HG03469 (cell line): ENCODE measurements around the gene MDGA2.
"Not testable (repeated sequence)": the region's sequence is repeated elsewhere in the genome, so short reads cannot be mapped to it uniquely, and the experiment has no call there.

Source experiments
- ATAC-seq: cut with Tn5 transposase; IDR thresholded peaks from one replicate; pipeline ENCODE4 v1.9.1; 2021; ENCODE audit warnings: mild to moderate bottlenecking, moderate library complexity, moderate number of reproducible peaks; ENCODE audit not compliant: unreplicated experiment

Gene MDGA2

GRCh38 chr14:46988312-46988711, 687.1 kb downstream of the MDGA2 start:
- ATAC-seq = no peak

GRCh38 chr14:46985529-46986380, 689.6 kb downstream of the MDGA2 start:
- no peak for ATAC-seq

GRCh38 chr14:46973295-46973694, 702.1 kb downstream of the MDGA2 start:
- no peak for ATAC-seq

DNA sequence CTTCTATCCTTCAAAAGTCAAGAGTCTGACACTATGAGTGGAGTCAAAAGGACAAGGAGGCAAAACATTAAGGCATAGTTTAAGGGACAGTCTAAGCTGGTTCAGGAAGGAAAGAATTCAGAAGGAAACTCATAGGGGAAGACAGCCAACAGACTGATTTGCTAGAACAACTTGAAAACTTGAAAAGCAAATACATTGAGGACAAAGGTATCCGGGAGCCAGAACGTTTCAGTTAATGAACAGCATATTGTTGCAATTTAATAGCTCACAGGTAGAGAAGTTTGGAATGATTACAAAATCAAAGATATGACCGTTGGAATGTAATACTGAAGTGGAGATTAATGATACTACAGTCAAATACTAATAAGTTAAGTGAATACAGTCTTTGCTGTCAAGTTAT, 711.0 kb downstream of the MDGA2 start:
- ATAC-seq = no peak

DNA sequence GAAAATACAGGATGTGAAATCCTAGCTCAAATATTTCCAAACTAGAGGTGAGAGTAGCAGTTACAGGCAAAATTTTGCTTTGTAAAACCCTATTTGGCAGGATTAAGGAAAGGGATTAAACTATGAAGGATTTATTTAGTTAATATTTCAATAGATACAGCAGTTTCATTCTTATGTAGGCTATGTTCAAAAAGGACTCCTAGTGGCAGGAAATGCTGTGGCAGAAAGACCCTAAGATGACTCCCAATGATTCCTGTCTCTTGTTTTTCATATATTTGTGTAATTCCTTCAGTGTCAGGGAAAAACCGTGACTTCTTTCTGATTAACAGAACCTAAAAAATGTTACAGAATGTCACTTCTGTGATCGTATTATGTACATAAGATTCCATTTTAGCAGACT, 724.3 kb downstream of the MDGA2 start:
- no peak for ATAC-seq

DNA sequence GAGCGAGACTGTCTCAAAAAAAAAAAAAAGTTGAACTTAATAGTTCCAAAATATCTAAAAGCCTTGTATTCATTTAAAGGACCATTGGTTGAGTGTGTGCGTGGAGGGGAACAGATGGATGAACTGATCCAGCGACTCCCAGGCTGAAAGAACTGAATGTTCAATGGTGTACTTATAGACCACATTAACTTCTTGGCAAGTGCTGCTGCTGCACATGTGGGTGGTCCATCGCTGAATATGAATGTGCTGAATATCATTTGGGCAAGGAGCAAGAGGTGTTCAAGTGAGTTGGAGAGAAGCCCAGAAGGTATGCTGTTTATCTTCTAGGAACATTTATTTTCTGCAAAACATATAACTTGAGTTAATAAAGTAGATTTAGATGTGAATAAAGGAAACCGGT, 734.8 kb downstream of the MDGA2 start:
- ATAC-seq = no peak

- ATAC-seq = no peak
Observed at GRCh38 chr14:46920542-46920941, 754.9 kb downstream of the MDGA2 start.

GRCh38 chr14:46915539-46915938, 759.9 kb downstream of the MDGA2 start:
- not testable (repeated sequence) for ATAC-seq

GRCh38 chr14:46902837-46903236, 772.6 kb downstream of the MDGA2 start:
- no peak for ATAC-seq

GRCh38 chr14:46894476-46894875, 780.9 kb downstream of the MDGA2 start:
- no peak for ATAC-seq

GRCh38 chr14:46887144-46887543, 788.3 kb downstream of the MDGA2 start:
- no peak for ATAC-seq

- ATAC-seq = no peak
Observed at GRCh38 chr14:46885566-46885965, 789.8 kb downstream of the MDGA2 start.

DNA sequence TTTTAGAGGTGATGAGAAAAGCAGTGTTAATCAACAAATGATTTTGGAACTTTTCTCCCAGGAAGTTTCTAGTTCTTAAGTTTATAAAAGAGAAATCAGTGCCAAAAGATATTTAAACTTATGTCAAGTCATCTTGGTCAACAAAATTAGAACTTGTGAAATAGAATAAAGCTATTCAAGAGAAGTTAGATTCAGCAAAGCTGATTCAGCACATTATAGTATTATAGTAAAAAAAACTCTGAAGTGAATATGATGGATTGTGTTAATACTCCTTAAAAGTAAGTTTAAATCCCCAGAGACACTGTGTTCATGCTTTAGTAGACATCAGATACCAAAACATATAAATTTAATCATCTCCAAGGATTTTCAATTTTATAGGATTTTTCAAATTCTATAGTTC, 813.7 kb downstream of the MDGA2 start:
- no peak for ATAC-seq

GRCh38 chr14:46840944-46841720, 834.3 kb downstream of the MDGA2 start:
- ATAC-seq = no peak

DNA sequence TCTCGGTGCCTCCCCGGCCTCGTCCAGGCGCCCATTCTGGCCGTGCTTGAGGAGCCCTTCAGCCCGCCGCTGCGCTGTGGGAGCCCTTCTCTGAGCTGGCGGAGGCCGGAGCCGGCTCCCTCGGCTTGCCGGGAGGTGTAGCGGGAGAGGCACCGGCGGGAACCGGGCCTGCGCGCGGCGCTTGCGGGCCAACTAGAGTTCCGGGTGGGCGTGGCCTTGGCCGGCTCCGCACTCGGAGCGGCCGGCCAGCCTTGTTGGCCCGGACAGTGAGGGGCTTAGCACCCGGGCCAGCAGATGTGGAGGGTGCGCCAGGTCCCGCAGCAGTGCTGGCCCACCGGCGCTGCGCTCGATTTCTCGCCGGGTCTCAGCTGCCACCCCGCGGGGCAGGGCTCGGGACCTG, 855.1 kb downstream of the MDGA2 start:
- no peak for ATAC-seq

DNA sequence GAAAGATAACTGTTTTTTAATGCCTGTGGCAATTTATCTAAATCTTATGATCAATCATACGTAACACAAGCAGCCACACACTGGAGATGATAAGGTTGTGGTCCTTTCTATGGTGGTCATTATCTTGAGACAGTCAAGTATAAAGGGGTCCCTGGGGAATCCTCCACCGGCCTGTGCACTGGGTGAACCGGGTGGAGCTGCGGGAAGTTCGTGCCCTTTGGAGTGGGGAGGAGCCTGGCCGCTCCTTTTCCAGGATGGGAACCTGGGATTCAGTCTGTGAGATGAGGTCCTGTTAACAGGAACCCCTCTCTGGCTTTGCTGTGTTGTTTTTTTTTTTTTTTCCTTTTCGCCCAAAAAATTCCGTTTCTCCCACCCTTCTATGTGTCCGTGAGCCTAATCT, 856.3 kb downstream of the MDGA2 start:
- ATAC-seq = no peak

DNA sequence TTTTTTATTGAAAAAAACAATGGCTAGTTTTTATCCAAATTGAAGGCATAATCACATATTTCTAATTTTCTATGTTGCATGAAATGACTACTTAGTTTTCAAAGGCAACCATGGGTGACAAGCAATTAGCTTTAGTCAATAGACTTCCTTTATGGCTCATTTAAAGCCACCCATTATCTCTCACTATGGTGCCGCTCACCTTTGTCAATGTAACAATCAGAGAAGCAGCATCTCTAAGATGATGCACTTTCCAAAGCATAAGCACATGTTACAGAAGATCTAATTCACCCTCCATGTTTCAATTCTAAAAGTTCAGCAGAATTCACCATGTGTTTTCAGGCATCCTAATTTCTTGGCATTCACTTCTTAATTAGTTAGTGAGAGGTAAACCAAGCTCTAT, 857.3 kb downstream of the MDGA2 start:
- no peak for ATAC-seq

GRCh38 chr14:46793144-46793543, 882.3 kb downstream of the MDGA2 start:
- no peak for ATAC-seq
